ENCODE measurements around the gene UNK.

Gene UNK

DNA sequence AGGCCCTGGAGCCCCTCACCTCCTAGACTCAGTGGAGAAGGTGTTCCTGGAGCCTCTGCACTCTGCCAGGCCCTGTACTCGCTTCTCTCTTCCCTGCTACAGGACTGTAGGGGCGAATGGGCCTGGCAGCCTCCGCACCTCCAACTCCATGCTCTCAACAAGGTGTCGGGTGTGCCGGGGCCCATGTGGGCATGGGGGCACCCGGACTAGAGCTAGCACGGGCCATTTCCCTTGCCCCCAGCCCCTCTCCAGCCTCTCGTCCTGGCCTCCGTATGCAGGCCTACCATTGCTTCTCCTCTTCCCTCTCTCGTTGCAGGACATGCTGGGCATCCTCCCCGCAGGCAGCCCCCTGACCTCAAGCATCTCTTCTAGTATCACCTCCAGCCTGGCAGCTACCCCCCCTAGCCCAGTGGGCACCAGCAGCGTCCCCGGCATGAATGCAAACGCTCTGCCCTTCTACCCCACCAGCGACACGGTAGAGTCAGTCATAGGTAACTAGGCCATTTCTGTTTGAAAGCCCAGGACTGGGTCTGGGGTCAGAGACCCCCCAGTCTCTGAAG, 33.8 kb downstream of the UNK start:
- in situ Hi-C loops (cut with MboI; ENCODE audit: low sequenced_read_pairs), result no loop called here

GRCh38 chr17:75819116-75819515, 34.5 kb downstream of the UNK start:
- in situ Hi-C loops (cut with MboI; ENCODE audit: low sequenced_read_pairs), result no loop called here

DNA sequence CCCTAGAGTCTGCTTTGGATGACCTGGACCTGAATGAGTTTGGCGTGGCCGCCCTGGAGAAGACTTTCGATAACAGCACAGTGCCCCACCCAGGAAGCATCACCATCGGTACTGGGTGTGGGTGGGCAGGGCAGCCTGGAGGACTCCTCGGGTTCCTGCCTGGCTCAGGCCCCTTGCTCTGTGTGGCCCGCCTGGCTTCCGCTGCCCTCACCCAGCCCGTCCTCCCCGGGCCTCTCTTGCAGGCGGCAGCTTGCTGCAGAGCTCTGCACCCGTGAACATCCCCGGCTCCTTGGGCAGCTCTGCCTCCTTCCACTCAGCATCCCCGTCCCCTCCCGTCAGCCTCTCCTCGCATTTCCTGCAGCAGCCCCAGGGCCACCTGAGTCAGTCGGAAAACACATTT, 35.1 kb downstream of the UNK start:
- in situ Hi-C loops (cut with MboI; ENCODE audit: low sequenced_read_pairs), result no loop called here

GRCh38 chr17:75820094-75821080, 35.8 kb downstream of the UNK start:
- in situ Hi-C loops (cut with MboI; ENCODE audit: low sequenced_read_pairs), result no loop called here

DNA sequence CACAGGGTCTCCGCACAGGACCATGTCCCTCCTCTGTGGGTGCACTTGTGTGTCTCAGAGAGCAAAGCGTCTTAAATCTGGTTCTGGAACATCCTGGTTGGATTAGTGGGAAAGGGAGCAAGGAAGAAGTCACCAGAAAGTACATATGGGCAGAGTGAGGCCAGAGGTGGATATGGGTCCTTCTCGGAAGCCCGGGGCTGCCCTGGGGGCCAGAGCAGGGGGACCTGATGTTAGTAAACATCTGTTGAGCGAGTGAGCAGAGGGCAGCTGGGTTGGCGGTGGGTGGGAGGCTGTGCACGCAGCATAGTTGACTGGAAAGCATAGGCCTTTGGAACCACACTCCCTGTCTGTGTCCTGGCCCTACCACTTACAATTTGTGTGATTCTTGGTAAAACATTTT, 36.9 kb downstream of the UNK start:
- in situ Hi-C loops (cut with MboI; ENCODE audit: low sequenced_read_pairs), result no loop called here

DNA sequence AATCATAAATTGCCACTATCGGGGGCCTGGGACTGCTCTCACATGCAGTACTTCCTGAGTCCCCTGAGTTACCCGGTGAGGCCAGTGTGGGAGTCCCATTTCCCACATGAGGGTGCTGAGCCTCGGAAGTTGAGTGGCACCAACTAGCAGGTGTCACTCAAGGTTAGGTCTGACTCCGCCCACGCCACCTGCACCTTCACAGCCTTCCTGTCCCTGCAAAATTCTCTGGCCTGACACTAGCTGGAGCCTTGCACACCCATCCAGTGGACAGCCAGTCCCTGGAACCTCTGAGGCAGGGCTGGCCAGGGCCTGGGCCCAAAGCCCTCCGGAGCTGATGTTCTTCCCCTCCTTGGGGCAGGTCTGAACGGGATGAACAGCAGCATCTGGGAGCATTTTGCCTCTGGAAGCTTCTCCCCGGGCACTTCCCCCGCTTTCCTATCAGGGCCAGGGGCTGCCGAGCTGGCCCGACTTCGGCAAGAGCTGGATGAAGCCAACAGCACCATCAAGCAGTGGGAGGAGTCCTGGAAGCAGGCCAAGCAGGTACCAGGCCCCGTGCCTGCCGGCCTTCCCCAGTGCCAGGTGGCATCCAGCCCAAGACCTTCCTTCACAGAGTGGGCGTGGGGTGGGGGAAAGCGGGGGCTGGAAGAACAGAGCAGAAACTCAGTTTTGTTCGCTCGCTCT, 37.7 kb downstream of the UNK start:
- in situ Hi-C loops (cut with MboI; ENCODE audit: low sequenced_read_pairs), result no loop called here

DNA sequence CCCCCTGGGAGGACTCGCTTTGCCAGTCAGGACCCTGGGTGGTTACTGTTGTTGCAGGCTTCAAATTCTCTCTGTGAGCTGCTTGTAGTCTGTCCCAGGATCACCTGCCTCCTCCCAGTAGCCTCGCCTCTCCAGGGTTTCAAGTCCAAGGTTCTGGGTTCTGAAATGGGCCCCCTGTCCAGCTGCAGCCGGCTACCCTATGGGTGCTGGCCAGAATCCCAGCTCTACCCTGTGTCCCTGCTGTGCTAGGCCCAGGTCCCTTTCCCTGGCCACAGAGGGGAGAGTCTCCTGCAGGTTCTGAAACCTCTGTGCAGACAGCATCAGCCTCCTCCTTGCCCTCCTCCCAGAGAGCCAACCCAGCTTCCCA, 38.2 kb downstream of the UNK start:
- in situ Hi-C loops (cut with MboI; ENCODE audit: low sequenced_read_pairs), result no loop called here

DNA sequence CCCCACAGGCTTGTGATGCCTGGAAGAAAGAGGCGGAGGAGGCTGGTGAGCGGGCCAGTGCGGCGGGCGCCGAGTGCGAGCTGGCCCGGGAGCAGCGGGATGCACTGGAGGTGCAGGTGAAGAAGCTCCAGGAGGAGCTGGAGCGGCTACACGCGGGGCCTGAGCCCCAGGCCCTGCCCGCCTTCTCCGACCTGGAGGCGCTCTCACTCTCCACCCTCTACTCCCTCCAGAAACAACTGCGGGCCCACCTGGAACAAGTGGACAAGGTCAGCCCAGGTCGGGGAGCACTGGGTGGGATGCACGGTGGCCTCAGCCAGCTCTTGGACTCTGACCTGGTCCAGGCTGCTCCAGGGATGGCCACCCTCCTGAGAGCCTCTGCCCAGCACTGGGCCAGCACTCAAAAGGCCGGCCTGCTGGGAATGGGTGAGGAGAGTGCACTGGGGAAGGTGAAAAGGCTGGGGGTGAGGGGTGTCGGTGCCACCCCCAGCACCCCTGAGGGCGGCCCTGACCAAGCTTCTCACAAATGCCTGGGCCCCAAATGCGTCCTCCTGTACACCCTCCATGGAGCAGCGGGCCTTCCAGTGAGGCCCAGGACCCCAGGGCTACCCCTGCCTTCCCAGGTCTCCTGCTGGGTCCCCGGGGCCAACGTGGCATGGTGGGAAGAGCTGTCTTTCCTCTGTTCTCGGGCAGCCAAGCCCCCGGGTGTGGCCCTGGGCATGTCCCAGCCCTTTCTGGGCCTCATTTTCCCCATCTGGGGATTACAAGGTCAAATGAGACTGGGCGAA, 38.8 kb downstream of the UNK start:
- in situ Hi-C loops (cut with MboI; ENCODE audit: low sequenced_read_pairs), result no loop called here

DNA sequence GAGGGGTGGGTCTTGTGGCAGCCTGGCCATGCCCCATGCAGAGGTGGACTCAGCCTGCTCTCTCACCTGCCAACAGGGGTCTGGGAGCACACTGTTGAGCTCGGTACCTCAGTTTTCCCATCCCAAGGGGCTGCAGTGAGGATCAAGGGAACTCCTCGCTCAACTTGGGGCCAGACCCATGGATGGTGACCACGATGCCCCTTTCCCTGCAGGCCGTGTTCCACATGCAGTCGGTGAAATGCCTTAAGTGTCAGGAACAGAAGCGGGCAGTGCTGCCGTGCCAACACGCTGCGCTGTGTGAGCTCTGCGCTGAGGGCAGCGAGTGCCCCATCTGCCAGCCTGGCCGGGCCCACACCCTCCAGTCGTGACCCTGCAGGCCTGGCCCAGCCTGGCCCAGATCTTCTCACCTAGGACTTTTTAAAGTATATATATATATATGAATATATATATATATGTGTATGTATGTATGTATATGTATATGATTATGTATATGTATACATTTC, 39.5 kb downstream of the UNK start:
- in situ Hi-C loops (cut with MboI; ENCODE audit: low sequenced_read_pairs), result no loop called here

DNA sequence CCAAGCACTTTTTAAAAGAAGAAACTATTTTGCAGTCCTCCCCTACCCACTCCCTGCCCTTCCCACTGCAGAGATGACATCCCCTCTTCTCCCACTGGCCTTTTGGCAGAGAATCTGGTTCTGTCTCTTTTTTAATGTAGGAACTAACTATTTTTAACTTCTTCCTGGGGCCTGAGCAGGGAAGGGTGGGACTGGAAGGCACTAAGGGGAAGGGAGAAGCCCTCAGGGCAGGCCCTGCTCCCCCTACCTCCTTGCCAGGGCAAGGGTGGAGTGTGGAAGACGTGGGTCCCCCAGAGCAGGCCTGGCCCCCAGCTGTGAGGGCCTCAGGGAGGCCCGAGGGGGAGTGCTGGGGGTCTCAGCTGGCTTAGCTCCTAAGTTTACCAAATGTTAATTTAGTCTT, 40.1 kb downstream of the UNK start:
- in situ Hi-C loops (cut with MboI; ENCODE audit: low sequenced_read_pairs), result no loop called here

DNA sequence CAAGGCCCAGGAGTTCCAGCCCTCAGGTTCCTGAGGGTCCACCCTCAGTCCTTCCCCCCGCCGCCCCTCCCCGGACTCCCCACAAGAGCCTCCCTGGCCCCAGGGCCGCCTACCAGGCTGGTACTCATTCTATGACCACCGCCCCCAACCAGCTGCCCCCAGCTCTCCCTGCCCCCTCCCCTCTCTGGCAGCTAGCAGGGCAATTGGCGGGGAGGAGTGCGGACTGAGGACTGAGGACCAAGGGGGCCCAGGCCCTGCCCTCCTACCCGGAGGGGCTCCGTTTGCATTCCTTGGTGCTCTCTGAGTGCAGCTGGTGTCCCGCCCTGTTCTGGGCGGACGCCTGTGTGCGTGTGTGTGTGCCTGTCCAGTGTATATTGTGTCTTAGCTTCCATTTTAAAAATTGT, 40.5 kb downstream of the UNK start:
- in situ Hi-C loops (cut with MboI; ENCODE audit: low sequenced_read_pairs), result no loop called here

DNA sequence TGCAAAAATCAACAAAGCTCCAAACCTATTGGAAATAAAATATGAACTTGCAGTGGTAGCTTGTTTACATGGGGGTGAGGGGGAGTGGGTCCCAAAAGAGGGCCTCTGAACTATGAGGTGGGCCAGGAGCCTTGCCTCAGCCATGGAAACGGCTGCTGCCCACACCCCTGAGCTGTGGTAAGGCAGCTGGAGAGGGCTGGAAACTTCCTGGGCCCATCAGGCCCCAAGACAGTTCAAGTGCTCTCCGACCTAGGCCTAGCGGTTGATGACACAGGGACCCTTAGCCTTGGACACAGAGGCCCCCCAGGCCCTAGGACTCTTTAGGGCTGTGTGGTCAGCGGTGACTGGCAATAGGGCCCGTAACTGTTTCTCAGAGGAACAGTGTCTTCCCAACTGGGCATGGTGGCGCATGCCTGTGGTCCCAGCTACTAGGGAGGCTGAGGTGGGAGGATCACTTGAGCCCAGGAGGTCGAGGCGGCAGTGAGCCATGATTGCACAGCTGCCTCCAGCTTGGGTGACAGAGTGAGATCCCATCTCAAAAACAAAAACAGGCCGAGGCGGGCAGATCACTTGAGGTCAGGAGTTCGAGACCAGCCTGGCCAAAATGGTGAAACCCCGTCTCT, 41.3 kb downstream of the UNK start:
- in situ Hi-C loops (cut with MboI; ENCODE audit: low sequenced_read_pairs), result no loop called here

GRCh38 chr17:75826561-75827307, 42.1 kb downstream of the UNK start:
- in situ Hi-C loops (cut with MboI; ENCODE audit: low sequenced_read_pairs), result no loop called here

DNA sequence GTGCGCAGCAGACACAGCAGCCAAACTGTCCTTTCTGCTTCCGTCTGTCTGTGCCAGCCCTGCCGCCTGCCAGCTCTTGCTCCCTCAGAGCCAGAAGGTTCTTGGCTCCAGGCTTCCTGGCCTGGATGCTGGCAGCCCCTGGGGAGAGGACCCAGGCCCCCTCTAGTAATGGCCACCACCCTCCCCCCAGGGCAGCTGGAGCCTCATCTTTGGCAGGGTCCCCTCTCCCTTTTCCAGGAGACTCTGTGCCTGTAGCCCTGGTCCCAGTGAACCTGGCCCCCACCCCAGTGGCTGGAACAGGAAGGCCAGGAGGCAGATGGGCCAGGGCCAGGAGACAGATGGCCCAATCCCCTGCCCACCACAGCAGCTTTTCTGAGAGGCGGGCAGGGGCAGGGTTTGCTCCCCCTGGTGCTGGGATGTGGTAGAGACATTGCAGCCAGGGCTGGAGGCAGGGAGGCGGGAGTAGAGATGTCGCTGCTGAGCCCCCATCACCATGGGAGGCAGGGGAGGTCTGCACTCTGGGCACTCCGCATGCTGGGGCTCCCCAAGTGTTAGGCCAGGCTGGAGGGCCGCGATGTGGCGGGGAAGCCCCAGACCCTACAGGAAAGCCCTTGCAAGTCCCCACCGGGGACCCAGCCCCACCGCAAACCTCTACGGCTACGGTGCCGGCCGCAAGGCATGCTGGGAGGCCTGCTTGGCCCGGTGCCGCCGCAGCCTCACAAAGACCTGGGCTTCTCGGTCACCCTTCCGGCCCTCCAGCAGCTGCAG, 42.9 kb downstream of the UNK start:
- in situ Hi-C loops (cut with MboI; ENCODE audit: low sequenced_read_pairs), result no loop called here

DNA sequence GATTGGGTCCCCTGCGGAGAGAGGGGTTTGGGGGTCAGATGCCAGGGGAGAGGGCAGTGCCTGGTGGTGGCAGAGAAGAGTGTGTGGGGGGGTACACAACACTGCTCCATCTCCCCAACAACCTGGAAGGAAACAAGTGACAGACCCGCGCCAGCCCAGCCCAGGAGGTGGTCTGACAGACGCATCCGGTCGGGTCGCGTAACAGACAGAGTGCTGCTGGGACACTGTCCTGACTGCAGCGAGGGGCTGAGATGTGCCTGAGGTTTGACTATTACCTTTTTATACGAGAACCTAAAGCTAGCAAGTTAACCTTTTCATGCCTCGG, 43.4 kb downstream of the UNK start:
- in situ Hi-C loops (cut with MboI; ENCODE audit: low sequenced_read_pairs), result no loop called here

DNA sequence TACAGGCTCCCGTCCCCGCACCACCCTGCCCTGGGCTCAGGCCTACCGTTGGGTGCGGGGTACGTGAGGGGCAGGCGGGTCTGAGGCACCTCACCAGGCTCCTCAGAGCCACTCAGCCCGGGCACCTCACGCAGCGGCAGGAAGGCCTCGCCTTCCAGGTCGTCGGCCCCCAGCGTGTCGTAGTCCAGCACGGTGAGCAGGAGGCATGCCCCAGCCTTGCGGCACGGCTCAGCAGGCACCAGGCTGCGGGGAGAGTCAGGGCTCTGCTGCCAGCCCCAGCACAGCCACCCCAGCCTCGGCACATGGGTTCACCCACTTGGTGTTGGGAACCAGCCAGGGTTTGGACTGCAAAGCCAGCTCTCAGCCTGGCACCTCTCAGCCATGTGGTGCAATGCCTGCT, 44.1 kb downstream of the UNK start:
- in situ Hi-C loops (cut with MboI; ENCODE audit: low sequenced_read_pairs), result no loop called here

GRCh38 chr17:75829747-75830146, 45.1 kb downstream of the UNK start:
- in situ Hi-C loops (cut with MboI; ENCODE audit: low sequenced_read_pairs), result no loop called here

DNA sequence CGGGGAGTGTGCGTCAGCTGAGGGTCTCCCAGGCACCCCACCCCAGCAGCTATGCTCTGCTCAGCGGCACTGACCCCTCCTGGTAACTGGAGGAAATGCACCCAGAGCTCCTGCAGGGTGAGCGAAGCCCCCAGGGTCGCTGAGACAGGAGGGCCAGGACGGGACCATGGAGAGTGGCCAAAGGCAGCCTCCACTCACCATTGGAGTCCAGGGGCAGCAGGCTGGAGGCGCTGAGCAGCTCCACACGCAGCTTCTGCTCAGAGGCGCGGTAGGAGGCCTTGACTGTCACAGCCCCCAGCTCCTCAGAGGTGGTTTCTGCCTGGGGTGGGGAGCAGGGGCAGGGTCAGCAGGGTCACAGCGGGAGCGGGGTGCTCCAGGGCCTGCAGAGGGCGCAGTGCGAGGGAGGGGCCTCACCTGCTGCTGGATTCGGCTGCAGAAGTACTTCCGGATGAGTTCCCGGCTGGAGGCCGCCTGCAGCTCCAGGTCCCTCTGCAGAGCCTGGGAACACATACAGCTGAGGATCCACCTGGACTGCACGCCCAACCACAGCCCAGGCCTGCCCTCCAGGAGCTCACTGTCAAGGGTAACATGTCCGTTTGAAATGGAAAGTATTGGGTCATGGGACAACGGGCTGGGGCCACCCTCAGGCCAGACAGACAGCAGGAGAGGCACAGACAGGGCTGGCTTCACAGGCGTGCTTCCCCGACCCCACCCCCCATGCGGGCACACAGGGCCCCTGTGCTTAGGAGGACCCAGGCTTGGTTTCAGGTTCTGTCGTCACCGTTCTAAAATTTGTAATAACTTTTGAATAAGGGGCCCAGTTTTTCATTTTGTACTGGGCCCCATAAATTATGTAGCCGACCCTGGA, 45.8 kb downstream of the UNK start:
- in situ Hi-C loops (cut with MboI; ENCODE audit: low sequenced_read_pairs), result no loop called here

Data from HL-60/S4 treated with phorbol 12-myristate 13-acetate at 8.2 ng/mL for 4 days and 3 days (cell line).